ENCODE results near the gene TFR2.

The TFR2 gene

DNA sequence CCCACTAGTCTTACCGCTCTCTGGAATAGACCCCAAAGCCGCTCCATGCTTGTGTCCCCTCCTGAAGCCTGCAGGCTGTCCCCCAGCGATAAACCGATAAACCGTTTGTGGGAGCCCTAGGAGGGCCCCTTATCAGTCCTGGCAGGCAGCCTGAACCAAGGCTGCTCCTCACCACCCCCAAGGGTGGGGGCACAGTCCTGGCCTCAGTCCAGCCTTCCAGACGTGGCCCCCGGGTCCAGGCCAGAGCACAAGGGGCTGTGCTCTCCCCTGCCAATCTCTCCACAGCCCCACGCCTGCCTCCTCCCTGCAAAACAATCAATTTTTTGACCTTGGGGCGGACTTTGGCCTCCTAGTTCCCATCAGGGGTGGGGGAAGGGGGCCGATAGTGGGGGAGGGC is at the start of gene TFR2:
TFR2 (minus strand) TSS at position 90 of the 397 bp plus-strand sequence; CDS start at position 47, 43 bp downstream.
- DNase-seq = no peak

GRCh38 chr7:100689230-100690135 is 48.1 kb upstream of the TFR2 start:
- no peak for DNase-seq

- DNase-seq = no peak
Measured at GRCh38 chr7:100688326-100688860, 47.0 kb upstream of the TFR2 start.

GRCh38 chr7:100687751-100688300 is 46.5 kb upstream of the TFR2 start:
- no peak for DNase-seq

GRCh38 chr7:100687261-100687660 is 45.9 kb upstream of the TFR2 start:
- DNase-seq = no peak

GRCh38 chr7:100686822-100687211 is 45.5 kb upstream of the TFR2 start:
- no peak for DNase-seq

- no peak for DNase-seq
Measured at GRCh38 chr7:100686201-100686821, 45.0 kb upstream of the TFR2 start.

DNA sequence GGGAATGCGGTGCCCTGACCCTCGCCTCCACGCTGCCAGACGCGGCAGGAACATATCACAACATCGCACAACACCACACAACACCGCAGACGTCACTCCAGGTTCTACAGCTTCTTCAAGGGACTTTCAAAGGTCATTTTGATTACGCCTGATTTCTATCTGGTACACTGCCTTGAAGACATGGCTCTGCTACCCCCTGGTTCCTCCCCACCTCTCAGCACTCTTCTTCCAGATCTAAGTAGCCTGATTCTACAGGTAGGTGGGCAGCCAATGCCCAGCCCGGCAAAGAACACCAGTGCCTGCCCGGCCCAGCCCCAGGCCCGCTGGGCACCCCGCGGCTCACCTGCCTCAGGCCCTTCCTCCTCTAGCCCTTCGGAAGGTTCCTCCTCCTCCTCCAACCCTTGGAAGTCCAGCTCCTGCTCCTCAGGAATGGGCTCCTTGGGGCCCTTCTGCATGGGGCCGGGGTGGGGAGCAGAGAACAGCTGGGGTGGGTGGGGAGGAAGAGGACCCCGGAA is 44.3 kb upstream of the TFR2 start:
- DNase-seq = no peak

- no peak for DNase-seq
Measured at GRCh38 chr7:100685049-100685605, 43.8 kb upstream of the TFR2 start.

GRCh38 chr7:100684534-100685042 is 43.2 kb upstream of the TFR2 start:
- no peak for DNase-seq

DNA sequence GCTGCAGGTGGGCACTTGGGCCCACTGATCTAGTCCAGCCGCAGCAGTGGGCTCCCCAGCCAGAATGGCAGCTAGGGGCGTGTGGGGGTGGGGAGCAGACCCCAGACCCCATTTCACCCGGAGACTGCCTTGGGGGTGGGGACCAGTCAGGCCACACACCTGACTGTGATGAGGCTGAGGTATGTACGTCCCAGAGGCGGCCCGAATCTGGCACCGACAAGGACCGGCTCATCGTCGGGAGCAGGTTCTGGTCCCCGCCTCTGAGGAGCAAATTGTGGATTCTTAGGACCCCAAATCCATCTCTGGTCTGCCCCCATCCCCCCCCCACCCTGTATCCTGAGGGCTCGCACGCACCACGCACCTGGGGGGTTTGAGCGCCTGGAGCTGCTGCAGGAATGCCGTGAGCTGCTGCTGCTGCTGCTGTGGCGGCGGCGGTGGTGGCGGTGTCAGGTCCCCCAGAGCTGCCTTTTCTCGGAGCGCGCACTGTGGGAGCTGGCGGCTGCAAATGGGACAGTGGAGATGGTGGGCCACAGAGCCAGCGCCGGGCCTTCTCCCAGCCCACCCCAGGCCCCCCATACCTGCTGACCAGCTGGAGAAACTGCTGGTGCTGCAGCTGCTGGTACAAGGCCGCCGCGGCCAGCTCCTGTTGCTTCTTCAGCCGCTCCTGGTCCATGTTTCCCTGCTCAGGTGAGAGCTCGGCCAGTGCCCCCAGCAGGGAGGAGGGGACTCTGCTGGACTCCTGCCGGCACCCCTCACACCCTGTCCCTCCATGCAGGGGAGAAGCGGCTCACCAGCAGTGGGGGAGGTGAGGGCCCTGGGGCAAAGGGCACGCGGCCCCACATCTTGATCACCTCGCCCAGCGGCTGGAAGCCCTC is 42.5 kb upstream of the TFR2 start:
- DNase-seq = no peak

DNA sequence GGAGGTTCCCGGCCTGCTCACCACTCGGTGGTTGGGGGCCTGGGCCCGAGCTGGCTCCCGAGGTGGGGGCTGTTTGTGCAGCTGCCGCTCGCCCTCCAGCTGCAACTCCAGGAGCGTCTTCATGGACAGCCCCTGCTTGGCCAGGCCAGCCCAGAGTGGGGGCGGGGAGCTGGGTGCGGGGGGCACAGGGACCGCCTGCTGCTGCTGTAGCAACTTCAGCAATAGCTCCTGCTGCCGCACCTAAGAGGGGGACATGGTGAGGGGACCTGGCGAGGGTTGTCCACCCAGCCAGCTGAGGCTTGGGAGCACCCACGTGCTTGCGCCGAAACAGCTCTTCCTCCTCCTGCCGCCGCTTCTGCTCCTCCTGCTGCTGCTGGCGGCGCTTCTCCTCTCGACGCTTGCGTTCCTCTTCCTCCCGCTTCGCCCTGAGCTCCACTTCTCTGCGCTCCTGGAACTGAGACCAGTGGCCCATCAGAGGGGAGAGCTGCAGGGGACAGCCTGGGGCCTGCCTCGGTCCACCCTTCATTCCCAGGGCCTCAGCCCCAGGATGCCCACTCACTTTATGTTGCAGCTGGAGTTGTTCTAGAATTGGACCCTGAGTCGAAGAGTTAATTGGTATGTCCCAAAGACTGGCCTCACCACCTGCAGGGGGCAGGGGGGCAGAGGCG is 41.8 kb upstream of the TFR2 start:
- no peak for DNase-seq

- DNase-seq = no peak
Measured at GRCh38 chr7:100682228-100682741, 40.9 kb upstream of the TFR2 start.

- DNase-seq = no peak
Measured at GRCh38 chr7:100681491-100682227, 40.3 kb upstream of the TFR2 start.

- DNase-seq = no peak
Measured at GRCh38 chr7:100680576-100681271, 39.4 kb upstream of the TFR2 start.

DNA sequence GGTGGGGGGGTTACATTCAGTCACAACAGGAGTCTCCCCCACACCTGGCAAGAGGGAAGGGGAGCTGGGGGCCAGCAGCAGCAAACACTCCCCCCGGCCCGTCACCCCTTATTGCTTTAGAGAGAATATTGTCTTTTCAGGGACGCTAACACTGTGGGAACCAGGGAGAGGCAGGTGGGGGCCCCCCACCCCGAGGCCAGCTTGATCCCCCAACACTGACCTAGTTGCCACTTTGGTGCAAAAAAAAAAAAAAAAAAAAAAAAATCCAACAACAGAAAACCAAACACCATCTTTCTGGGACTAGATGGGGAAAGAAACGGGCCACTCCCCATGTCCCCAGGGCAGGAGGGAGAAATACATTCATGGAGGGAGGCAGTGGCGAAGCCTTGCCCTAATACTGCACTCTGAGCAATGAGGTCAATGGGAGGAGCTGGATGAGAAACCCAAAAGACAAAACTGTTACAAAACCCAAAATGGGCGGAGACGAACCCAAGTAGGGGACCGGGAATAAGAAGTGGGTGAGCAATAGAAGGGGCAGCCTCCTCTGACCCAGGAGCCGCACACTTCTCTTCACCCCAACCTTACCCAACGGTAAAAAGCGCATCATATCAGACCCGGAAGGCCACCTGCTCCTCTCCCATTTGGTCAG is 38.7 kb upstream of the TFR2 start:
- DNase-seq = no peak

DNA sequence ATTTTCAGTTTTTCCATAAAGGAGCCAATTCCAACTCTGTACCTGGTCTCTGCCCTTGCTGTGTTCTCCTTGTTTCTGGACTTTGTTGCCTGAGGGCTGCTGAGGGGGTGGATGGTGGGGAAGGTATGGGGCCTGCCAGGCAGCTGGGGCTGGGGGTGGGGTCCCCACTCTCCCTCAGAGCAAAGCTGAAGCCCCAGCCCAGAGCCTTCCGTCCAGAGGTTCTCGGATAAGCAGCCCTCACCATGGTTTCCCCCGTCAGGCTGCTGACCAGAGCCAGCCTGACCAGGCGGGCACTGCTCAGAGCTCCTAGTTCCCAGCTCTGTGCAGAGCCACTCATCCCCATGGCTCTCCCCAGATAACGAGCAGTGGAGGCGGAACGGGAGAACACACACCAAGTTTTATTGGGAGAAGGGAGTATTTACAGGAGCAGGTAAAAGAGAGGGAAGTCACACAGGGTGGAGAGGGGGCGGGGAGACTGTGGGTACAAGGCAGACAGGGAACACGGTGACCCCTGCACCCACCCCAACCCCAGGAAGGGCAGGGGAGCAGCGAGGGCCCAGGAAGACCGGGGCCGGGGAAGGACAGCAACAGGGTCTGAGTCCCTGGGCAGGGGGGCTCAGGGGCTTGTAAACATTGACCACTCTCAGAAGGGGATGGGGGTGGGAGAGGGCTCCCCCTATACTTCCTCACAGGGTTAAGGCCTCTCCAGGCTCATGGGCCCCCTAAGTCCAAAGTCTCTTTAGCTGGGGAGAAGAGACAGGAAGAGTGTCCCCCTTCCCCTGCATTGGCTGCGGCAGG is 38.0 kb upstream of the TFR2 start:
- DNase-seq = no peak

GRCh38 chr7:100678291-100678984 is 37.1 kb upstream of the TFR2 start:
- DNase-seq = no peak

Data from activated CD4-positive, alpha-beta T cell treated with anti-CD3 and anti-CD28 coated beads, Interleukin-2, Interleukin-6, amounts not matched to agents 100 ng/mL and 50 ng/mL, durations not matched to agents 16 hours and 8 hours (primary cell).